Right atrium auricular region (tissue), 2 donors: ENCODE data around the gene GMDS. TPM values are rescaled to one million over a fixed set of nuclear protein-coding genes. Genes with fewer than 3 reads are reported as not detected.
A peak's percentile ranks its signal among the peaks of the same experiment; 100 is the strongest.

Experiments used
- DNase-seq: peaks from one replicate; pipeline ENCODE4 v3.0.0-alpha.2; 2019; ENCODE audit warnings: low spot score
- H3K27ac ChIP-seq, 2 donors: fragments of 200-600 bp; sonication (generic); 1 replicate in 1 of 2; 2 replicates in 1 of 2; pipeline ENCODE4 v1.5.1; 2016 to 2019
- H3K27me3 ChIP-seq, 2 donors: fragments of 200-600 bp; sonication (generic); one replicate each; pipeline versions ENCODE4 v1.5.1 to v1.6.0; 2017 to 2019
- H3K36me3 ChIP-seq: fragments of 200-600 bp; sonication (generic); one replicate; pipeline ENCODE4 v1.5.1; 2016
- H3K4me1 ChIP-seq, 2 donors: fragments of 200-600 bp; sonication (generic); one replicate each; pipeline versions ENCODE4 v1.5.1 to v1.6.0; 2017 to 2019
- H3K4me3 ChIP-seq, 2 donors: fragments of 200-600 bp; sonication (generic); 1 replicate in 1 of 2; 2 replicates in 1 of 2; pipeline ENCODE4 v1.5.1; 2017 to 2019; ENCODE audit warnings: mild to moderate bottlenecking in 1 of 2, moderate library complexity in 1 of 2
- H3K9me3 ChIP-seq, 2 donors: fragments of 200-600 bp; sonication (generic); one replicate each; pipeline ENCODE4 v1.5.1; 2019
- CTCF ChIP-seq, 2 donors: fragments of 200-600 bp; sonication (generic); IDR thresholded peaks; one replicate each; pipeline ENCODE4 v1.5.1; 2019; ENCODE audit warnings: antibody characterized with exemption in 2 of 2
- total RNA-seq, 2 donors: library from RNA; depleted of rRNA; stranded (reverse); fragments of >200 nt; gene quantifications; one replicate each; pipeline ENCODE4 v1.1.0, GENCODE V29; 2016

The GMDS gene
- total RNA-seq, 2 donors from 2014 or later = 11.1 to 11.8 TPM

- Histone ChIP-seq H3K27ac (peak overlapping the region; percentile 6 to 54), H3K9me3 (peaks cover 0 to 19% of the 10 kb centered on the region in 2 donors), H3K4me1 (peaks cover 0 to 5% of the 10 kb centered on the region in 2 donors), H3K27me3 (no peaks in the 10 kb centered on the region), H3K36me3 (no peaks in the 10 kb centered on the region), H3K4me3 (peak overlapping the region in 1 of 2 donors; percentile 8)
- TF ChIP-seq CTCF (IDR thresholded peaks at IDR 0.05) = no peak
- no peak for DNase-seq
These were observed 670.0 kb downstream of the GMDS start for GRCh38 chr6:1575210-1576041.

- Histone ChIP-seq H3K4me3 (no peak overlapping the region), H3K27ac (peak overlapping the region in 1 of 2 donors; percentile 54), H3K36me3 (no peaks in the 10 kb centered on the region), H3K4me1 (peaks cover 0 to 5% of the 10 kb centered on the region in 2 donors), H3K27me3 (no peaks in the 10 kb centered on the region), H3K9me3 (peaks cover 0 to 25% of the 10 kb centered on the region in 2 donors)
- TF ChIP-seq CTCF (IDR thresholded peaks at IDR 0.05) = no peak
- no peak for DNase-seq
These were observed 670.6 kb downstream of the GMDS start for GRCh38 chr6:1574890-1575209.

GRCh38 chr6:1574083-1574761, 671.2 kb downstream of the GMDS start:
- Histone ChIP-seq H3K9me3 (peaks cover 0 to 30% of the 10 kb centered on the region in 2 donors), H3K4me1 (peaks cover 0 to 5% of the 10 kb centered on the region in 2 donors), H3K27me3 (no peaks in the 10 kb centered on the region), H3K4me3 (no peak overlapping the region), H3K27ac (no peak overlapping the region), H3K36me3 (no peaks in the 10 kb centered on the region)
- no peak for TF ChIP-seq CTCF (IDR thresholded peaks at IDR 0.05)
- no peak for DNase-seq
